Mammary epithelial cell (primary cell): ENCODE measurements around the gene SAMSN1.

Source experiments
- CTCF ChIP-seq, 2 donors: IDR thresholded peaks in 1 of 2; conservative IDR thresholded peaks in 1 of 2; 2 replicates each; pipeline ENCODE4 v1.5.1; 2011 to 2012; ENCODE audit warnings: inconsistent platforms in 2 of 2, low read length in 2 of 2, mild to moderate bottlenecking in 2 of 2, control low read depth in 1 of 2, low read depth in 1 of 2; ENCODE audit not compliant: insufficient read depth in 1 of 2; ENCODE audit errors: extremely low read depth in 1 of 2
- EZH2 ChIP-seq: IDR thresholded peaks from 2 replicates; pipeline ENCODE4 v1.6.1; 2012; ENCODE audit warnings: low read length, inconsistent platforms, borderline replicate concordance

GRCh38 chr21:14528815-14529214 is 17.3 kb downstream of the SAMSN1 start:
- TF ChIP-seq EZH2: no peak
- no peak for TF ChIP-seq CTCF (conservative IDR thresholded peaks at IDR 0.05 in 1 of 2, IDR thresholded peaks at IDR 0.05 in 1 of 2; ENCODE audit: extremely low read depth in 1 of 2, insufficient read depth in 1 of 2, low read depth in 1 of 2, low read length in 2 of 2)
